WTC11 (cell line): ENCODE measurements around the gene ROBO4. TPM values are rescaled to one million over a fixed set of nuclear protein-coding genes. Genes with fewer than 3 reads are reported as not detected.

Experiments
- ATAC-seq: fragments of 200-7000 bp; cut with Tn5 transposase; 2 replicates; pipeline ENCODE4 v1.10.0; 2021; ENCODE audit warnings: mild to moderate bottlenecking, moderate library complexity
- CTCF ChIA-PET: fragments of 300-600 bp; sonication (Branson Sonifier 250); formaldehyde crosslinking; loops from one replicate; lab custom pipeline; 2021; ENCODE audit warnings: antibody characterized with exemption; lab: Charles Lee
- POLR2A ChIA-PET: fragments of 350-600 bp; sonication (Branson Sonifier 250); formaldehyde crosslinking; loops from one replicate; lab custom pipeline; 2021; ENCODE audit warnings: antibody characterized with exemption; lab: Charles Lee
- DNase-seq: peaks from one replicate; pipeline ENCODE4 v3.0.0; 2021; ENCODE audit warnings: low spot score
- H3K27ac Mint-ChIP-seq: 2 replicates; pipeline ENCODE4 v1.8.0; 2021; ENCODE audit warnings: mixed read lengths
- H3K27me3 Mint-ChIP-seq: 2 replicates; pipeline ENCODE4 v1.8.0; 2021; ENCODE audit warnings: low read depth, mild to moderate bottlenecking, moderate library complexity, mixed read lengths
- H3K36me3 Mint-ChIP-seq: 2 replicates; pipeline ENCODE4 v1.8.0; 2021; ENCODE audit warnings: mixed read lengths
- H3K4me1 Mint-ChIP-seq: 2 replicates; pipeline ENCODE4 v1.8.0; 2022; ENCODE audit warnings: mixed read lengths
- H3K4me3 Mint-ChIP-seq: 2 replicates; pipeline ENCODE4 v1.8.0; 2021; ENCODE audit warnings: mild to moderate bottlenecking, moderate library complexity, mixed read lengths
- H3K9me3 Mint-ChIP-seq: 2 replicates; pipeline ENCODE4 v1.8.0; 2021; ENCODE audit warnings: mixed read lengths
- CBFB ChIP-seq: sonication (generic); formaldehyde crosslinking; IDR thresholded peaks from 2 replicates; pipeline ENCODE4 v1.8.1; 2022; ENCODE audit warnings: mild to moderate bottlenecking, low read depth, missing genetic modification reagents
- CREM ChIP-seq: sonication (generic); formaldehyde crosslinking; IDR thresholded peaks from 2 replicates; pipeline ENCODE4 v1.8.1; 2022; ENCODE audit warnings: mild to moderate bottlenecking, missing genetic modification reagents, moderate library complexity
- CTCF ChIP-seq: fragments of 200-600 bp; IDR thresholded peaks from 2 replicates; pipeline ENCODE4 v1.8.0; 2022; ENCODE audit warnings: antibody characterized with exemption
- E2F4 ChIP-seq: sonication (generic); formaldehyde crosslinking; IDR thresholded peaks from 2 replicates; pipeline ENCODE4 v1.8.1; 2022; ENCODE audit warnings: low read depth, mild to moderate bottlenecking, moderate library complexity, missing genetic modification reagents, borderline replicate concordance
- ELF4 ChIP-seq: sonication (generic); formaldehyde crosslinking; IDR thresholded peaks from 2 replicates; pipeline ENCODE4 v1.8.1; 2022; ENCODE audit warnings: low read depth, mild to moderate bottlenecking, moderate library complexity, missing genetic modification reagents
- EMX1 ChIP-seq: fragments of 250-450 bp; sonication (Bioruptor Pico); IDR thresholded peaks from 2 replicates; pipeline ENCODE4 v1.8.0; 2021; ENCODE audit warnings: mild to moderate bottlenecking
- FOXK1 ChIP-seq: sonication (generic); formaldehyde crosslinking; IDR thresholded peaks from 2 replicates; pipeline ENCODE4 v1.8.0; 2022; ENCODE audit warnings: mild to moderate bottlenecking, moderate library complexity, missing genetic modification reagents
- FOXP1 ChIP-seq: sonication (generic); formaldehyde crosslinking; IDR thresholded peaks from 2 replicates; pipeline ENCODE4 v1.8.0; 2022; ENCODE audit warnings: missing genetic modification reagents, mild to moderate bottlenecking, moderate library complexity, borderline replicate concordance
- GTF2I ChIP-seq: fragments of 250-450 bp; sonication (Bioruptor Pico); conservative IDR thresholded peaks from 2 replicates; pipeline ENCODE4 v1.4.0; 2021; ENCODE audit warnings: mild to moderate bottlenecking
- HMGXB4 ChIP-seq: sonication (generic); formaldehyde crosslinking; IDR thresholded peaks from 2 replicates; pipeline ENCODE4 v1.8.1; 2023; ENCODE audit warnings: mild to moderate bottlenecking, moderate library complexity, missing genetic modification reagents
- JAZF1 ChIP-seq: fragments of 250-450 bp; sonication (Bioruptor Pico); IDR thresholded peaks from 2 replicates; pipeline ENCODE4 v1.9.0; 2021; ENCODE audit warnings: moderate library complexity, mild to moderate bottlenecking, inconsistent platforms
- JUN ChIP-seq: sonication (generic); formaldehyde crosslinking; IDR thresholded peaks from 2 replicates; pipeline ENCODE4 v1.8.0; 2023; ENCODE audit warnings: mild to moderate bottlenecking, missing genetic modification reagents
- PRDM15 ChIP-seq: sonication (generic); formaldehyde crosslinking; IDR thresholded peaks from 2 replicates; pipeline ENCODE4 v1.8.0; 2022; ENCODE audit warnings: missing genetic modification reagents
- ZNF416 ChIP-seq: fragments of 250-450 bp; sonication (Bioruptor Pico); IDR thresholded peaks from 2 replicates; pipeline ENCODE4 v1.9.0; 2021; ENCODE audit warnings: mild to moderate bottlenecking, inconsistent platforms
- total RNA-seq: library from RNA; stranded (reverse); gene quantifications from 3 replicates; pipeline ENCODE4 v1.2.3, GENCODE V29; 2021
- TF ChIP-seq, protein P1 (sequence below): sonication (generic); formaldehyde crosslinking; IDR thresholded peaks from 2 replicates; pipeline ENCODE4 v1.8.1; 2022; ENCODE audit warnings: mild to moderate bottlenecking, moderate library complexity, missing genetic modification reagents
- TF ChIP-seq, protein P2 (sequence below): fragments of 250-450 bp; sonication (Bioruptor Pico); conservative IDR thresholded peaks from 2 replicates; pipeline ENCODE4 v1.9.0; 2021; ENCODE audit warnings: mild to moderate bottlenecking

The ROBO4 gene
- total RNA-seq, 1 experiment from 2014 or later, result 0.13 TPM

- H3K36me3 Mint-ChIP-seq, result no peaks in the 10 kb centered on the region
- no peaks in the 10 kb centered on the region for H3K9me3 Mint-ChIP-seq
- peaks cover 85% of the 10 kb centered on the region for H3K27me3 Mint-ChIP-seq
- TF ChIP-seq GTF2I (CRISPR knock-in tag) (no peak), ELF4 (no peak), JAZF1 (CRISPR knock-in tag) (no peak), CBFB (no peak), ZNF416 (CRISPR knock-in tag) (no peak), CREM (CRISPR knock-in tag) (no peak), E2F4 (no peak), HMGXB4 (CRISPR knock-in tag) (no peak), EMX1 (CRISPR knock-in tag) (no peak), FOXK1 (CRISPR knock-in tag) (no peak), PRDM15 (CRISPR knock-in tag) (no peak), FOXP1 (CRISPR knock-in tag) (no peak), JUN (CRISPR knock-in tag) (no peak), CTCF (no peak)
- TF ChIP-seq, protein P1, sequence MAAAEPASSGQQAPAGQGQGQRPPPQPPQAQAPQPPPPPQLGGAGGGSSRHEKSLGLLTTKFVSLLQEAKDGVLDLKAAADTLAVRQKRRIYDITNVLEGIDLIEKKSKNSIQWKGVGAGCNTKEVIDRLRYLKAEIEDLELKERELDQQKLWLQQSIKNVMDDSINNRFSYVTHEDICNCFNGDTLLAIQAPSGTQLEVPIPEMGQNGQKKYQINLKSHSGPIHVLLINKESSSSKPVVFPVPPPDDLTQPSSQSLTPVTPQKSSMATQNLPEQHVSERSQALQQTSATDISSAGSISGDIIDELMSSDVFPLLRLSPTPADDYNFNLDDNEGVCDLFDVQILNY (CRISPR knock-in tag), result no peak
- TF ChIP-seq, protein P2, sequence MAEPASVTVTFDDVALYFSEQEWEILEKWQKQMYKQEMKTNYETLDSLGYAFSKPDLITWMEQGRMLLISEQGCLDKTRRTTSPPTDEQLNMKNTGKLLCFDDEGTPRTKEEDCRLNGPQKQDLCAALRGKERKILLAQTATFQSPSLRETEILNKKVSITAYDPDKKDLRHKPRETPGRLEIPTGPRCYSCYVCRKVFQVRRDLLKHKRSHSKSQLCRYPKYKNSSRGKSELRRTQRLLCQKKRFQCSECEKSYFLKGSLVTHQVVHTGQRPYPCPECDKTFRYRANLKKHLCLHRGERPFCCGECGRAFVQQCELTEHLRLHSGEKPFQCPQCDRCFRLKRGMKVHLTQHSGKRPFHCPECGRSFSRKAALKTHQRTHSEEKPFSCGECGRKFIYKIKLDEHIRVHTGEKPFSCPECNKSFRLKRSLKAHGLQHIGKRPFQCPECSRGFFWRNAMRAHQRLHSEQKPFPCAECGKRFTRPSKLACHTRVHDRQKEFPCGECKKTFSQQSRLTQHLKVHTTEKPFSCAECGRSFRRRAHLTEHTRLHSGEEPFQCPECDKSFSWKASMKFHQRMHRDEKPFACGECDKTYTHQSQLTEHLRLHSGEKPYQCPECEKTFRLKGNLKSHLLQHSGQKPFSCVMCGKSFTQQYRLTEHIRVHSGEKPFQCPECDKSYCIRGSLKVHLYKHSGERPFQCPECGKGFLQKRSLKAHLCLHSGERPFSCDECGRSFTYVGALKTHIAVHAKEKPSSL (CRISPR knock-in tag), result no peak
- DNase-seq, result no peak
- H3K4me1 Mint-ChIP-seq, result peaks cover 28% of the 10 kb centered on the region
- ChIA-PET POLR2A (no interaction called here), CTCF (no interaction called here)
- H3K4me3 Mint-ChIP-seq, result no peak overlapping the region
- no peak for ATAC-seq
- no peak overlapping the region for H3K27ac Mint-ChIP-seq
These were observed 23.7 kb downstream of the ROBO4 start for GRCh38 chr11:124873951-124874350.
